Amniotic epithelial cell (primary cell): ENCODE data around the gene SNRNP25.

Experiments used
- DNase-seq: peaks from one replicate; pipeline ENCODE4 v3.0.0-alpha.2; 2010; ENCODE audit warnings: low read depth

Gene SNRNP25

GRCh38 chr16:78444-79150 lies 25.0 kb downstream of the SNRNP25 start:
- peak; percentile 51 for DNase-seq

- DNase-seq, result peak; percentile 54
Observed at GRCh38 chr16:79151-80054, 25.8 kb downstream of the SNRNP25 start.

GRCh38 chr16:83060-83603 lies 29.5 kb downstream of the SNRNP25 start:
- DNase-seq, result no peak

- DNase-seq, result peak; percentile 55
Observed at GRCh38 chr16:83781-84615, 30.4 kb downstream of the SNRNP25 start.

- DNase-seq, result peak; percentile 95
Observed at GRCh38 chr16:84718-85406, 31.2 kb downstream of the SNRNP25 start.

GRCh38 chr16:85407-85782 lies 31.8 kb downstream of the SNRNP25 start:
- DNase-seq, result no peak

- DNase-seq, result no peak
Observed at GRCh38 chr16:85865-86264, 32.2 kb downstream of the SNRNP25 start.

- DNase-seq, result no peak
Observed at GRCh38 chr16:86483-86952, 32.9 kb downstream of the SNRNP25 start.

- no peak for DNase-seq
Observed at GRCh38 chr16:88613-89012, 35.0 kb downstream of the SNRNP25 start.

- DNase-seq, result no peak
Observed at GRCh38 chr16:89391-90302, 36.0 kb downstream of the SNRNP25 start.

GRCh38 chr16:91484-91883 lies 37.9 kb downstream of the SNRNP25 start:
- peak; percentile 83 for DNase-seq

GRCh38 chr16:92431-93339 lies 39.1 kb downstream of the SNRNP25 start:
- no peak for DNase-seq

GRCh38 chr16:94918-95265 lies 41.3 kb downstream of the SNRNP25 start:
- no peak for DNase-seq

- DNase-seq, result peak; percentile 81
Observed at GRCh38 chr16:96935-97381, 43.3 kb downstream of the SNRNP25 start.

GRCh38 chr16:97822-98221 lies 44.2 kb downstream of the SNRNP25 start:
- peak; percentile 48 for DNase-seq

GRCh38 chr16:100989-101388 lies 47.4 kb downstream of the SNRNP25 start:
- DNase-seq, result no peak

- no peak for DNase-seq
Observed at GRCh38 chr16:101586-101985, 48.0 kb downstream of the SNRNP25 start.

- no peak for DNase-seq
Observed at GRCh38 chr16:102060-102855, 48.6 kb downstream of the SNRNP25 start.
